ENCODE results near the gene ATXN2.

DNA sequence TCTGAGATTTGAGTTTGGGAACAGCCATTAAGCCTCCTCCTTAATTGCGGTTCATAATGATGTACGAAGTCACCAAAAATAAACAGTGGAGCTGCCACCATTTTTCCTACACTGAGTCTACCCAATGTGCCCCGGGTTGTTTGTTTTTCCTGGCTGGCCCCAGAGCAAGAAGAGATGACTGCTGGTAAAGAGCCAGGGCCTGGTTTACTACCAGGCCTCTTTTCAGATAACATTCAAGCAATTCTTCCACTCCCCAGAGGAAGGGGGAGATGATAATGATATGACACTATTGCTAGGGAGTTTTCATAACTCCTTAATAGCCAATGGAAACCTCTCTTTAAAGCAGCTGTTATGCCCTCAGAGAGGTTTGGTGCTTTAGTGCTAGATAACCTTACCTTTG, 44.3 kb upstream of the ATXN2 start:
- TF ChIP-seq, protein P1, sequence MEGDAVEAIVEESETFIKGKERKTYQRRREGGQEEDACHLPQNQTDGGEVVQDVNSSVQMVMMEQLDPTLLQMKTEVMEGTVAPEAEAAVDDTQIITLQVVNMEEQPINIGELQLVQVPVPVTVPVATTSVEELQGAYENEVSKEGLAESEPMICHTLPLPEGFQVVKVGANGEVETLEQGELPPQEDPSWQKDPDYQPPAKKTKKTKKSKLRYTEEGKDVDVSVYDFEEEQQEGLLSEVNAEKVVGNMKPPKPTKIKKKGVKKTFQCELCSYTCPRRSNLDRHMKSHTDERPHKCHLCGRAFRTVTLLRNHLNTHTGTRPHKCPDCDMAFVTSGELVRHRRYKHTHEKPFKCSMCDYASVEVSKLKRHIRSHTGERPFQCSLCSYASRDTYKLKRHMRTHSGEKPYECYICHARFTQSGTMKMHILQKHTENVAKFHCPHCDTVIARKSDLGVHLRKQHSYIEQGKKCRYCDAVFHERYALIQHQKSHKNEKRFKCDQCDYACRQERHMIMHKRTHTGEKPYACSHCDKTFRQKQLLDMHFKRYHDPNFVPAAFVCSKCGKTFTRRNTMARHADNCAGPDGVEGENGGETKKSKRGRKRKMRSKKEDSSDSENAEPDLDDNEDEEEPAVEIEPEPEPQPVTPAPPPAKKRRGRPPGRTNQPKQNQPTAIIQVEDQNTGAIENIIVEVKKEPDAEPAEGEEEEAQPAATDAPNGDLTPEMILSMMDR (IDR thresholded peaks at IDR 0.05; ENCODE audit: low read length) = no peak
- no peak for TF ChIP-seq EZH2 (IDR thresholded peaks at IDR 0.05; ENCODE audit: borderline replicate concordance, low read length)
